NCI-H748 treated with DMSO at 0.1 percent for 48 hours (cell line): Measurements from ENCODE around the gene NPTXR.
"Not testable (repeated sequence)": the region's sequence is repeated elsewhere in the genome, so short reads cannot be mapped to it uniquely, and the experiment has no call there.

Experiments used
- DNase-seq: peaks from one replicate; lab custom pipeline; 2025; lab: John Stamatoyannopoulos, UW

The NPTXR gene

GRCh38 chr22:38868886-38869381, 25.1 kb upstream of the NPTXR start:
- DNase-seq = peak; percentile 16

GRCh38 chr22:38868286-38868721, 24.5 kb upstream of the NPTXR start:
- no peak for DNase-seq

- DNase-seq = no peak
These were observed 23.9 kb upstream of the NPTXR start for GRCh38 chr22:38867471-38868285.

GRCh38 chr22:38867124-38867455, 23.3 kb upstream of the NPTXR start:
- DNase-seq = no peak

GRCh38 chr22:38866399-38867123, 22.7 kb upstream of the NPTXR start:
- DNase-seq = no peak

GRCh38 chr22:38866024-38866398, 22.2 kb upstream of the NPTXR start:
- no peak for DNase-seq

GRCh38 chr22:38865201-38866023, 21.6 kb upstream of the NPTXR start:
- no peak for DNase-seq

GRCh38 chr22:38864361-38865191, 20.7 kb upstream of the NPTXR start:
- DNase-seq = no peak

GRCh38 chr22:38863531-38864131, 19.8 kb upstream of the NPTXR start:
- DNase-seq = no peak

- DNase-seq = no peak
These were observed 18.8 kb upstream of the NPTXR start for GRCh38 chr22:38862375-38863329.

GRCh38 chr22:38861927-38862326, 18.1 kb upstream of the NPTXR start:
- DNase-seq = no peak

GRCh38 chr22:38861170-38861876, 17.5 kb upstream of the NPTXR start:
- no peak for DNase-seq

GRCh38 chr22:38860283-38861169, 16.7 kb upstream of the NPTXR start:
- no peak for DNase-seq

GRCh38 chr22:38859581-38860282, 15.9 kb upstream of the NPTXR start:
- DNase-seq = no peak

GRCh38 chr22:38858492-38858891, 14.7 kb upstream of the NPTXR start:
- DNase-seq = no peak

- not testable (repeated sequence) for DNase-seq
These were observed 10.6 kb upstream of the NPTXR start for GRCh38 chr22:38854476-38854875.

- not testable (repeated sequence) for DNase-seq
These were observed 10.1 kb upstream of the NPTXR start for GRCh38 chr22:38853883-38854282.
